ENCODE data around the gene GAPDHS.

- no peak for TF ChIP-seq CTCF (conservative IDR thresholded peaks at IDR 0.05; ENCODE audit: low read depth, low read length)
- no peak for TF ChIP-seq EZH2phosphoT487 (IDR thresholded peaks at IDR 0.05; ENCODE audit: borderline replicate concordance, low read length)
Measured at GRCh38 chr19:35518313-35518712, 14.9 kb upstream of the GAPDHS start.

All from PC-3 (cell line).